Measurements from ENCODE around the gene MRI1.
"Not testable (repeated sequence)": the region's sequence is repeated elsewhere in the genome, so short reads cannot be mapped to it uniquely, and the experiment has no call there.

The MRI1 gene

DNA sequence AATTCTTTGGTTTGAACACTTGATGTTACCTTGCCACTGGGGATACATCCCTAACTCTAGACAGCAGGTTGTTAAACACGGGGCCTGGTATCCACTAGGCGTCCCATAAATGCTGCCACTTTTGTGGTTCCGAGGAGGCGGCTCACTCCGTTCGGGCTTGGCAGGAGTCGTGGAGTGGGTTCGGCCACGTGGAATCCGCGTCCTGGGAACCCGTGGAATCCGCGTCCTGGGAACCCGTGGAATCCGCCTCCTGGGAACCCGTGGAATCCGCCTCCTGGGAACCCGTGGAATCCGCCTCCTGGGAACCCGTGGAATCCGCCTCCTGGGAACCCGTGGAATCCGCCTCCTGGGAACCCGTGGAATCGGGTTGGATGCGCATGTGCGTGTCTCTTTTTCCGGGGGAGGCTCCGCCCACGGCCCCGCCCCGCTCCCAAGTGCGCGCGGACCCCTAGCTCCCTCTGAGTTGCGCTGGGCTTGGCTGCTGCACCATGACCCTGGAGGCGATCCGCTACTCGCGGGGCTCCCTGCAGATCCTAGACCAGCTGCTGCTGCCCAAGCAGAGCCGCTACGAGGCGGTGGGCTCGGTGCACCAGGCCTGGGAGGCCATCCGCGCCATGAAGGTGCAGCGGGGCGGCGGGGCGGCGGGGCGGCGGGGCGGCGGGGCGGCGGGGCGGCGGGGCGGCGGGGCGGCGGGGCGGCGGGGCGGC, at the start of gene MRI1:
Gene MRI1, plus strand, starts transcription at position 422 of the 707 bp plus-strand sequence. Its CDS starts 67 bp downstream, at position 489.
- peak; percentile 67 for DNase-seq (ENCODE audit: low read depth)

DNA sequence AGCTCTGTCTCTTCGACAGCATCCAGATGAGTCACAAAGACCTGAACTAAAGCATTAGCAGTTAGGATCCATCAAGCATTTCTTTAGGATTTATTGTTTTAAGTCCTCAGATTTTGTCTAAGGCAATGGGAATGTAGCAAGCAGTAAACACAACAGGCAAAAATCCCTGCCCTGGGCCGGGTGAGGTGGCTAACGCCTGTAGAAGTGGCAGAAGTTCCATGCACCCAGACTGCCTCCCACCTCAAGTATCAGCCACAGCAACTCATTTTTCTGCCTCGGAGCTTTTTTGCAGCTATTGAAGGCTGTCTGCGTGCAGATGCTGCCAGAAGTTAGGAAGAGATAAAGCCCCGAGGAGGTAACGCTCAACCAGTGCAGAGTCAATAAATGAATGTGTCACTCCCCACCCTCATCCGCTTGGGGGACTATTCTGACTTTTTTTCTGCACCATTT, 47.1 kb upstream of the MRI1 start:
- DNase-seq (ENCODE audit: low read depth): no peak

DNA sequence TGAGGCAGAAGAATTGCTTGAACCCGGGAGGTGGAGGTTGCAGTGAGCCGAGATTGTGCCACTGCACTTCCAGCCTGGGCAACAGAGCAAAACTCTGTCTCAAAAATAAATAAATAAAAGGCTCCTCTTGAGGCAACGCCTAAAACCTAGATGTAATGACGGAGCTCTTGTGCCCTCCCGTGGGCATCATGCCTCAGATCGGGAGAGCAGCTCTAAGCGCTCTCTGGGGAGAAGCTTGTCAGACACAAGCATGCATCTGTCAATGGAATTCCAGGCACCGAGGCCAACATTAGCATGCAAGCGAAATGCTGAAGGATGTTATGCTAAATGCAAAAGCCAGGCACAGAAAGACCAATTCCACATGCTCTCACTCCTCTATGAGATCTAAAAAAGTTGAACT, 45.6 kb upstream of the MRI1 start:
- no peak for DNase-seq (ENCODE audit: low read depth)

DNA sequence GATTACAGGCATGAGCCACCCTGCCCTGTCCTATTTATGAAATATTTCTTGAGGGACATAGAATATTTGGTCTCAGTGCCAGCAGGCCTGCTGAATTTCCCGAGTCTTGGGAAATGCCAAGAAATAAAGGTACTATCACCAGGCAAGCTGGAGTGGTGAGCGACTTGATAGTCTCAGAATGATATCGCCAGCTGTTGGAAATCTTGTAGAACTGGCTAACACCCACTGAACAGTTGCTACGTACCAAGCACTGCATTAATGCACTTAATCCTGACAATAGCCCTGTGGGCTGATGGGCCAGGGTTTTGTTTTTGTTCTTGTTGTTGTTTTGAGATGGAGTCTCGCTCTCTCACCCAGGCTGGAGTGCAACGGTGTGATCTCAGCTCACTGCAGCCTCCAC, 42.2 kb upstream of the MRI1 start:
- DNase-seq (ENCODE audit: low read depth): no peak

DNA sequence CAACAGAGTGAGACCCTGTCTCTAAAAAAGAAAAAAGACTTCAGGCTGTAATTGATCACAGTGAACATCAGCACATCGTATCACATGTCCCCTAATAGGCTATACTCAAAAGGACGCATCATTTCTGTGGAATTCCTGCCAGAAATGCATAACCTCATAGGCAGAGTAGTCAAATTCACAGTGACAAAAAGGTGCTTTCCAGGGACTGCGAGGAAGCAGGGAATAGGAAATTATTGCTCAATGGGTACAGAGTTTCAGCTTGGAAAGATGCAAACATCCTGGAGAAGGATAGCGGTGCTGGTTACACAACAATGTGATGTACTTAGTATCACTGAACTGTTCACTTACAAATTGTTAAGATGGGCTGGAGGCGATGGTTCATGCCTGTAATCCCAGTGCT, 41.1 kb upstream of the MRI1 start:
- no peak for DNase-seq (ENCODE audit: low read depth)

DNA sequence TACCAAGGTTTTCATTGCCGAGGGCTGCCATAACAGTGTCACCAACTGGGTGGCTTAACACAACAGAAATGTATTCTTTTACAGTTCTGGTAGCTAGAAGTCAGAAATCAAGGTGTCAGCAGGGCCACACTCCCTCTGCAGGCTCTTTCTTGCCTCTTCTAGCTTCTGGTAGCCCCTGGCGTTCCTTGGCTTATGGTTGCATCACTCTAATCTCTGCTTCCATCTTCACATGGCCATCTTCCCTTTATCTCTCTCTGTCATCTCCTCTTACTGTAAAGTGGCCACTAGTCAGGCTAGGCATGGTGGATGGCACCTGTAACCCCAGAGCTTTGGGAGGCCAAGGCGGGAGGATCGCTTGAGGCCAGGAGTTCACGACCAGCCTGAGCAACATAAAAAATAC, 38.0 kb upstream of the MRI1 start:
- DNase-seq (ENCODE audit: low read depth): no peak

DNA sequence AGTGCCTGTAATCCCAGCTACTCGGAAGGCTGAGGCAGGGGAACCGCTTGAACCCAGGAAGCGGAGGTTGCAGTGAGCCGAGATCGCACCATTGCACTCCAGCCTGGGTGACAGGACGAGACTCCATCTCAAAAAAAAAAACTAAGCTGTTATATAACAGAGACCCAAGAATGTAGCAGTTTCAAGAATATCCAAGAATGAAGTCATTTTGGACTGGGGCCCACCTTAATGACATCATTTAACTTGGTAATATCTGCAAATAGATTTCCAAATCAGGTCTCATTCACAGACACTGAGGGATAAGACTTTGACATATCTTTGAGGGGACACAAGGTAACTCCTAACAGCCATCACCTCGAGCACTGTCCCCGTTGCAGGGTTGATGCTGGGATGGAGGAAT, 36.5 kb upstream of the MRI1 start:
- no peak for DNase-seq (ENCODE audit: low read depth)

DNA sequence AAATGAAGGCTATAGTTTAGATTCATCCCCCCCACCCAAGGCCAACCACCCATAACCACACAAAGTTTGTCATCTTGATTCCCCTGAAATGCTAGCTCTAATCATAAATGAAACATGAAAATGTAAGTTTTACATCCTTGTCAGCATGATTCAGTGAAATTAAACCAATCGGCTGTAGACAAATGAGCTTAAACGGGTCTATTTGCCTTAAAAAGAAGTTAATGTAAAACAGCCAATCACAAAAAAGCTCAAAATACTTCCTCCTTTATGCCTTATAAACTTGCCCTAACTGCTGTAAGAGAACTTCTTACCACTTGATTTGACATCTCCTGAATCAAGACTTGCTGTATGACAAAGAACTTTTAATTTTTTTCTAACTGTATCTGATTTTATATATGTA, 34.5 kb upstream of the MRI1 start:
- no peak for DNase-seq (ENCODE audit: low read depth)

DNA sequence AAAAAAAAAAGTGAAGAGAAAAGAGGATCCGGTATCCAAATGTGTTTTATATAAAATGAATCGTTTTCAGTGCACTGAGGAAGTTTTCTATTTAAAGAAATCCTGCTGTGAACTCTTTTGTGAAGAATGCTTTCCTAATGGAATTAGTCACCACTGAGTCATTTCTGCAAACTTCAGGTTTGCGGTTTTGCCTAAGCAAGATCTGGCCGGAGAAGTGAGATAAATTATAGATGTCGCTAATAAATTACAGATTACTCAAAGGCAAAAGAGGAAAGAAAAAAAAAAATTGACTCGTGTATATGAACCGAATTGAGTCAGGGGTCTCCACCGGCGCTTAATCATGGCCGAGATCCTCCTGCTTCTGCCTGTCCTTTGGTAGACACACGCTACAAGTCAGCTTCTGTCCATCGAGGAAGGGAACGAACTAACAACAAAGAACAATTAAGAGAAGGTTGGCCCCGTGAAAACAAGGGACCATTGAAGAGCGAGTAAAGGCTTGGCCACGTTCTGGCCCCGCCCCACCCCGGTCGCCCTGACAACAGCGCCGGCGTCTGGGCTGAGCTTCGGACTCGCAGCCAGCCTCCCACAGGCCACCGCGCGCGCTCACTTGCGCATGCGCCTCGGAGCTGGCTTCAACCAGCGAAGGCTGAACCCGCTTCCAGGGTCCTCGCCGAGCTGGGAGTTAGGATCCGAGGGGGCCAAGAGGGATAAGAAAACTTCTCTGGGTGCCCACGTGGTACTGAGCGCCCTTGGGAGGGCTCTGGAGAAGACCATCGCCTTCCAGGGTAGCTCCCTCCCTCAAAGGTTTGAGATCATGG, 33.0 kb upstream of the MRI1 start:
- peak; percentile 93 for DNase-seq (ENCODE audit: low read depth)

DNA sequence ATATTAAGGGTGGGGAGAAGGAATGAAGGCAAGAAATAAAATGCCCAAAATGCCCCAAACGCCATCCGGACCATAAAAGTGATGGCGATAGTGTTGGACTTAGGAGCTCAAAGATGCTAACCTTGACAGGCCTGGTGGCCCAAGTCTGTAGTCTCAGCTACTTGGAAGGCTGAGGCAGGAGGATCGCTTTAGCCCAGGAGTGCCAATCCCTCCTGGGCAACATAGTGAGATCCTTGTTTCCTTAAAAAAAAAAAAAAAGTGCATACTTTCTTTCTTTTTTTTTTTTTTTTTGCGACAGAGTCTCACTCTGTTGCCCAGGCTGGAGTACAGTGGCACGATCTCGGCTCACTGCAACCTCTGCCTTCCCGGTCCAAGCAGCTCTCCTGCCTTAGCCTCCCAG, 32.0 kb upstream of the MRI1 start:
- no peak for DNase-seq (ENCODE audit: low read depth)

DNA sequence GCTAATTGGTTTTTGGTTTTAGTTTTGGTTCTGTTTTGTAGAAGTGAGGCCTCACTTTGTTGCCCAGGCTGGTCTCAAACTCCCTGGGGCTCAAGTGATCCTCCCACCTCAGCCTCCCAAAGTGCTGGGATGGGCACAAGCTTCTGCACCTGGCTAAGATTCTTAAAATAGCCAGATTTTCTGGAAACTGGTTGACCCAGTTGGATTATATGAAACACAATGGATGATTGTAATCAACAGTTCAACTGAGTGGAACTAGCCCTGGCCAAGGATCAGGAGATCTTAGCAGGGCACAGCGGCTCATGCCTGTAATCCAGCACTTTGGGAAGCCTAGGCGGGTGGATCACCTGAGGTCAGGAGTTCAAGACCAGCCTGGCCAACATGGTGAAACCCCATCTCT, 29.6 kb upstream of the MRI1 start:
- no peak for DNase-seq (ENCODE audit: low read depth)

DNA sequence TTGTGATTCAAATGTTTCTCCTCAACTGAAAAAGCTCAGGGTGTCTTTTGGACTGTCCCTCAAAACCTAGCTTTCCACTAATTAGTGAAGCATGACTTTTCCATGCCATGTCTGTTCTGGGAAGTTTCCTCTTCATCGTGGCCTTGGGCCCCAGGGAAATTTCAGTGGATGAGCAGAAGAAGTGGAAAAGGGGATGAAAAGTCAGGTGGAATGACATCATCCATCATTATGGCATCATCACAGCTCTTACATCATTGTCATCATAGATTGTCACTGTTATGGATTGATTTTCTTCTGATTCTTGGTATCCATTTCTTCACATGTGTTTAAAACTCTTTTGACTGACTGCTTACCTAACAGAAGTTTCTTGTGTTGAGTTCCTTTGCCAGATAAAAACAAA, 26.2 kb upstream of the MRI1 start:
- DNase-seq (ENCODE audit: low read depth): no peak

DNA sequence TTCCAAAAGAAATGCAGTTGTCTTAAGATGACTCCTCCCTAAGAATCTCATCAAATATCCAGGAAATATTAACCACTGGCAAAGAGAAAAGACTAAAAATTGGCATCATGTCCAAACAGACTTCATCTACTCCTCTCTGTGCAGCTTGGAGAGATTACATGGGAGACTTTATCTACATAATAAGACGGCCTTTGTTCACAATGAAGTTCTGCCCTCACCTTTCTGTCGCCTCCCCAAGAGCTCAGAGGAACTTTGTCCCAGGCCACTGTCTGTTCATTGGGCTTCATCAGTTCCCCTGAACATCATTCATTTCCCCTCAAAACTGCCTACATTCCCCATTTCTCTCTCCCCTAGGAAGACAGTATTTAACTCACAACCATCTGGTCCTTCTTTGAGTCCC, 22.4 kb upstream of the MRI1 start:
- no peak for DNase-seq (ENCODE audit: low read depth)

DNA sequence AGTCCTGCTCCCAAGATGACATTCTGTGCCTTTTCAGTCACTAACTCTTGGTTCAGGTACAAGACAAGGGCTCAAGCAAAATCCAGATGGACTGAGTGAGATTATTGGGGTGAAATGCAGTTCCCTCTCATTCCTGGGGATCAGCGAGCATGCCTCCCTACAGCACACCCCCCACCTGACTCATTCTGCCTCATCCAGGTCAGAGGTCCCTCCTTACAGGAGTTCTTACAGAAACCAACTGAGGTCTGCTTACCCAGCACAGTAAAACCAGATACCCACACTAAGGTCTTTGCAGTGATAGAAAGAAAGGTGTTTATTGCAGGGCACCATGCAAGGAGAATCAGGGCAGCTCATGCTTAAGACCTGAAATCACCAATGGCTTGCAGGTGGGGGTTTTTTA, 21.6 kb upstream of the MRI1 start:
- DNase-seq (ENCODE audit: low read depth): no peak

DNA sequence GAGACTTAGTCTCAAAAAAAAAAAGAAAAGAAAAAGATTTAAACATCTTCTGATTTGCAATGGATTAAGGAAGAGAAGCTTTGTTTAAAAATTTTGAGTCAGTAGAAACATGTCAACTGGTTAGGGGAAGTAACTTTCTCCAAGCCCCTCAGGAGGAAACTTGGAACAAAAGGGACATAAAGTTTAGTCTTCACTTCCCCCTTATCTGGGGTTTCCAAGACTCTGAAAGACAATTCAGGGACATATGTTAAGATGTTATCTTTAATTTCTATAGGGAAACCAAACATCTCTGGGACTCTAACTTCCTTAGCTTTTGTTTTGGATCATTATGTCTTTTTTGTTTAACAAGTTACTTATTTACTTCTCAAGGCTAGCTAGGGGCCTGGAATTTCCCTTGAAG, 20.1 kb upstream of the MRI1 start:
- no peak for DNase-seq (ENCODE audit: low read depth)

DNA sequence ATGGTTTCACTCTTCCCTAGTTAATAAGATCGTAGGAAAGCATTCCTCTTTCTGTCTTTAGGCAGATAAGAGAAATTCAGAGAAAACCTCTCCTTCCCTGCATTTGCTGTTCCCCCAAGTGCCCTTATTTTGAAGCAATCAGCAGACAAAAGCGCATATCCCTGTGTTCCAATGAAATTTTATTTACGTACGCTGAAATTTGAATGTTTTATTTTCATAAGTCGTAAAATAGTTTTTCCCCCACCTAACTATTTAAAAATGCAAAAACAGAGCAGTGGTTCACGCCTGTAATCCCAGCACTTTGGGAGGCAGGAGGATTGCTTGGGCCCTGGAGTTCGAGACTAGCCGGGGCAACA, 17.2 kb upstream of the MRI1 start:
- no peak for DNase-seq (ENCODE audit: low read depth)

DNA sequence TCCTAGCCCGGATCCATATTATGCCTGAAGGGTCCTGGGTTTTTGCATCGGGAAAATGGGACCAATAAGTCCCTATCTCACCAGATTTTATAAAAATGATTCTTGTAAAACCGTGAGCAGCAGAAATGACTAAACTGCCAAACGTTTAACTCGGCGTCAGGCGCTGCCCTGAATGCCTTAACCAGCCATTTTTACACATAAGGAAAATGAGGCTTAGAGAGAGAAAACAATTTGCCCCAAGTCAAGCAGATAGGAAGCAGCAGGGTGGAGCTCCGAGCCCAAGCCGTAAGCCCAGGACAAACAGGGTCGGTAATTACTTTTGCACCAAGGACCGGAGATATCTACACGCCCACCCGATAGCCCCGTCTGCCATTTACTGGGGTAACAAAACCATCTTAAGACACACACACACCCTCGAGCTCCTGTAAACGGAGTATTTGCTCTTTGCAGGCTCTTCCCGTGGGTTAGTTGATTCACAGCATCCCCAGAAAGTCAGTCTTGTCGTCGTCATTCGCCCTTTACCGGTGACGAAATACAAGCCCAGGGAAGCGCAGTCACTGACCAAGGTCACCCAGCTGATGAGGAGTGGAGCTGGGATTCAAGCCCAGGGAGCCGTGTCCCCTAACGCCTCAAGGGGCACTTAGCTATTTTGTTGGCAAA, 16.0 kb upstream of the MRI1 start:
- DNase-seq (ENCODE audit: low read depth): no peak

DNA sequence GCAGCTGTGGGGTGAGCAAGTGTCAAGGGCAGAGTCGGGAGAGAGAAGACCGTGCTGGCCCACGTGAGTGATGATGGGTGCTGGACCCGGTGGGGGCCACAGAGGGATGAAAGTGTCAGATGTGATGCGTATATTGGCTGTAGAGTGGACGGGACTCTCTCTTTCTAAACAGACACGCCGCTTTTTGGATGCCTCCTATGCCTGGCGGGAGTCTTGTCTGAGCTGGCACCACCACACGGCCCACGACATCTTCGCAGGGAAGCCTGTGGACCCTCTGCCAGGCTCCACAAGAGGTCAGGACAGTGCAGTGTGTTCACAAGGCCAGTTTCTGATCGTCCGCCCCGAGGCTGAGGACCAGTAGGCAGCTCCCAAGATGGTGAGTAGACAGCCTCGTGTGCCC, 12.9 kb upstream of the MRI1 start:
- no peak for DNase-seq (ENCODE audit: low read depth)

DNA sequence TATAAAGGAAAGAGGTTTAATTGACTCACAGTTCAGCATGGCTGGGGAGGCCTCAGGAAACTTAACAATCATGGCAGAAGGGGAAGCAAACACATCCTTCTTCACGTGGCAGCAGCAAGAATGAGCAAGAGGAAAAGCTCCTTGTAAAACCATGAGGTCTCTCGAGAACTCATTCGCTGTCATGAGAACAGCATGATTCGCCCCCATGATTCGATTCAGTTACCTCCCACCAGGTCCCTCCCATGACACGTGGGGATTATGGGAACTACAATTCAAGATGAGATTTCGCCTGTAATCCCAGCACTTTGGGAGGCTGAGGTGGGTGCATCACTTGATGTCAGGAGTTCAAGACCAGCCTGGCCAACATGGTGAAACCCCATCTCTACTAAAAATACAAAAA, 10.7 kb upstream of the MRI1 start:
- DNase-seq (ENCODE audit: low read depth): not testable (repeated sequence)

DNA sequence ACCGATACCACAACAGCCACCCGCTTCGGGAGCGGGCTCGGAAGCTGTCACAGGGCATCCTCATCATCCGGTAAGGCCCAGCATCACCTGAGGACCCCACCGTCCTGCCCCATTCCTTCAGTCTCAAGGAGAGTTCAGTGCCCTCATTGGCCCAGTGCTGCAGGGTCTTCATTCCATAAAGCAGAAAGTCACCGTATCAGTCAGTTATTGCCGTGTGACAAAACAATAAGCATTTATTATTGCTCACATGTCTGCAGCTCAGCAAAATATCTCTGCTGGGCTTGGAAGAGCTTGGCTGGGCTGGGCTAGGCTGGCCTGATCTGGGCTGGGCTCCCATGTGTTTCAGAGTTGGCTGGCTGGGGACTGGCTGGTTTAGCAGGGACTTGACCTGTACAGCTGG, 8.1 kb upstream of the MRI1 start:
- DNase-seq (ENCODE audit: low read depth): no peak

DNA sequence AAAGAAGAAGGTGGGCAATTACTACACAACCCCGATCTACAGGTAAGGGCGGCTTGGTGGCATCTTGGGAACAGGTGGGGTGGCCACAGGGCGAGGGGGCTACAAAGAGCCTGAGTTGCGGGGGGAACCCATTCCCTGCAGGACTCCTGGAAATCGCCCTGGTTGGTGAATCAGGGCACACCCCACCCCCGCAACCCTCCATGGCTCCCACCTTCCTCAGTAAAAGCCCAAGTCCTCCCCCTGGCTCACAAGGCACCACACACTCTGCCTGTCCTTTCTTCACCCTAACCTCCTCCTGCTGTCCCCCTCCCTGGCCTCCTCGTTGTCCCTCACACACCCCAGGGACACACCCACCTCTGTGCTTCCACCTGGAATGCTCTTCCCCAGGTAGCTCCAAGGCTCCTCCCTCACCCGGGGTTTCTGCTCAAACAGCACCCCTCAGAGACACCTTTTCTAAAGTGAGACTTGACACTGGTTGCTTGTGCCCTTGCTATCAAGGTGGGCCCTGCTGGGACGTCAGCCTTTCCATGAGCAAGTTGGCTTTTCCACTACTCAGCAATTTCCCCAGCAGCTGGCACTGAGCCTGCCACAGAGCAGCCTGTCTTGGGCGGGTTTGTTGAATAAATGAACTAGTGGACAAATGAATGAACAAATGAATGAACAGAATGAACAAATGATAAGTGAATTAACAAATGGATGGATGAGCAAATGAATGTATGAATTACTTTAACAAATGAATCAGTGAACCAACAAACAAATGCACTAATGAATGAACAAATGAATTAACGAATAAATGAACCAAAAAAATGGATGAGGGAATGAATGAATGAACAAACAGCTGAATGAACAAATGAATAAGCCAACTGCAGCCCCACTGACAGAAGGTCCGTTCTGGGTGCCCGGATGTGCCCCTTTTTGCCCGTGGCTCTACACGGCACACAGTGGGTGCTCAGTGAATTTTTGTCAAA, 6.2 kb upstream of the MRI1 start:
- no peak for DNase-seq (ENCODE audit: low read depth)

DNA sequence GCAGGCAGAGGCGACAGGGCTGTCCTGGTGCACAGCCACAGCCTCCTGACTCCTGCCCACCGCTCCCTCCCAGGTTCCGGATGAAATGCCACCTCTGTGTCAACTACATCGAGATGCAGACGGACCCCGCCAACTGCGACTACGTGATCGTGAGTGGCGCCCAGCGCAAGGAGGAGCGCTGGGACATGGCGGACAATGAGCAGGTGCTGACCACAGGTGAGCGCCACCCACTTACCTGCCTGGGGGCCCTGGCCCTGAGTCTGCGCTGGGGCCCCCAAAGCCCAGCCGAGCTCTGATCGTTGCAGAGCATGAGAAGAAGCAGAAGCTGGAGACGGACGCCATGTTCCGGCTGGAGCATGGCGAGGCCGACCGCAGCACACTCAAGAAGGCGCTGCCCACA, 5.5 kb upstream of the MRI1 start:
- no peak for DNase-seq (ENCODE audit: low read depth)

All from stimulated activated CD8-positive, alpha-beta memory T cell treated with anti-CD3 and anti-CD28 coated beads, Interleukin-12 subunit alpha, Interleukin-12 subunit beta, amount 100 ng/mL, for 4 hours (primary cell).